SU-DHL-6 (cell line): ENCODE measurements around the gene PEX13.

Experiments
- H2AFZ ChIP-seq: fragments of 200-600 bp; sonication (generic); 2 replicates; pipeline ENCODE4 v1.6.1; 2014; ENCODE audit warnings: low read depth, mild to moderate bottlenecking, moderate library complexity, mixed read lengths, antibody characterized with exemption, low read length; ENCODE audit not compliant: severe bottlenecking
- H3F3A ChIP-seq: fragments of 200-600 bp; shearing (Covaris generic); 2 replicates; pipeline ENCODE4 v1.6.0; 2016; ENCODE audit warnings: antibody characterized with exemption, mild to moderate bottlenecking; ENCODE audit not compliant: insufficient read depth
- H3K27ac ChIP-seq: fragments of 200-600 bp; sonication (generic); 2 replicates; pipeline ENCODE4 v1.5.1; 2016; ENCODE audit warnings: low read depth, mild to moderate bottlenecking, low read length, moderate library complexity, mixed read lengths
- H3K27me3 ChIP-seq: fragments of 200-600 bp; sonication (generic), shearing (Covaris generic); 2 replicates; pipeline ENCODE4 v1.6.0; 2014; ENCODE audit warnings: mild to moderate bottlenecking, low read length
- H3K36me3 ChIP-seq: fragments of 200-600 bp; sonication (generic); 2 replicates; pipeline ENCODE4 v1.6.1; 2014; ENCODE audit warnings: mild to moderate bottlenecking, low read length, mixed read lengths
- H3K4me2 ChIP-seq: fragments of 300-600, 200-600 bp; shearing (Covaris generic), sonication (generic); 2 replicates; pipeline ENCODE4 v1.6.0; 2014; ENCODE audit warnings: low read length, low read depth, mild to moderate bottlenecking; ENCODE audit not compliant: poor library complexity, severe bottlenecking
- H3K4me3 ChIP-seq: fragments of 200-600 bp; sonication (generic); 2 replicates; pipeline ENCODE4 v1.5.1; 2014; ENCODE audit warnings: antibody characterized with exemption, low read length, mild to moderate bottlenecking, mixed read lengths; ENCODE audit not compliant: insufficient read depth, poor library complexity, severe bottlenecking
- H3K79me2 ChIP-seq: fragments of 200-600 bp; sonication (generic); 2 replicates; pipeline ENCODE4 v1.6.1; 2014; ENCODE audit warnings: mild to moderate bottlenecking, low read length, moderate library complexity; ENCODE audit not compliant: insufficient read depth
- H3K9ac ChIP-seq: fragments of 200-600 bp; sonication (generic); 2 replicates; pipeline ENCODE4 v1.7.0; 2014; ENCODE audit warnings: mild to moderate bottlenecking, low read length
- H3K9me2 ChIP-seq: fragments of 200-600 bp; sonication (generic); replicated peaks from 2 replicates; pipeline ENCODE4 v1.6.1; 2014; ENCODE audit warnings: low read length; ENCODE audit not compliant: insufficient read depth
- H3K9me3 ChIP-seq: fragments of 200-600 bp; sonication (generic); 2 replicates; pipeline ENCODE4 v1.6.1; 2014; ENCODE audit warnings: low read length, mixed read lengths; ENCODE audit not compliant: insufficient read depth
- H4K20me1 ChIP-seq: fragments of 200-600 bp; sonication (generic); 2 replicates; pipeline ENCODE4 v1.6.1; 2014; ENCODE audit warnings: low read depth, mild to moderate bottlenecking, antibody characterized with exemption, low read length, moderate library complexity, mixed read lengths
- EZH2phosphoT487 ChIP-seq: fragments of 200-600 bp; sonication (generic), shearing (Covaris generic); conservative IDR thresholded peaks from 2 replicates; pipeline ENCODE4 v1.6.1; 2018; ENCODE audit warnings: mild to moderate bottlenecking, antibody characterized with exemption, low read length, moderate library complexity, mixed read lengths
- TF ChIP-seq, protein P1 (sequence below): fragments of 200-600 bp; sonication (generic); IDR thresholded peaks from one replicate; pipeline ENCODE4 v1.5.1; 2017; ENCODE audit warnings: antibody characterized with exemption, mild to moderate bottlenecking, low read length, moderate library complexity; ENCODE audit not compliant: insufficient read depth, poor library complexity, severe bottlenecking

The PEX13 gene

DNA sequence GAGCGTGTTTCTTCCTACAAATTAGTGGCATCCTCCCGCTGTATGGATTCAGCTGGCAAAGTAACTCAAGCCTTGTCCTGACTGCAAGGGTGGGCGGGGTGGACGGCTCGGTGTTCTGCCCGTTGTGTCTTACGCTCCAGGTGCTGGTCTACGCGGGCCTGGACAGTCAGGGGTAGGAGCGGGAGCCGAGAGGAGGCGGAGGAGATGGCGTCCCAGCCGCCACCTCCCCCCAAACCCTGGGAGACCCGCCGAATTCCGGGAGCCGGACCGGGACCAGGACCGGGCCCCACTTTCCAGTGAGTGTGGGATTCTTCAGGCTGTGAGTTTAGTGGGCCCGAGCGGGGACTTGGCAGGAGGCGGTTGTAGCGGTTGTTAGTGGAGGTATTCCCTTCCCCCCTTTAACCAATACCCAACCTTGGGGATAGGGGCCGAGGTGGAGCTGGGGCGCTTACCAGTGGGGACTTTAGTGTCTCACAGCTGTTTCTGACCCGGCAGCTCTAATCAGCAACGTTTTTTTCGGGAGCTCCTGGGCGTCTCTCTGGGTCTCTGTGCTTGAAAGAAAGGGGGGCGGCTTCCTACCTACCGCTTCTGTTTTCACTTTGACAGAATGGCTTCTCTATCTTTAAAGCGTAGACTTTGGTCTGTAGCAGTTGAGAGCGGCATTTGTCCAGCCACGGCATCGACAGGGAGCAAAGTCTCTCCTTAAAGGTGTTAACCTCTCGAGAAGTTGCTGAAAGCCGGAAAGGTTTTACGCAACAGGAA is at the start of gene PEX13, which contains the start of gene PUS10:
Gene PEX13 (plus strand): TSS at position 165 of the 762 bp plus-strand sequence. CDS start 40 bp downstream, at position 205.
Gene PUS10 (minus strand): TSS at position 700 of the 762 bp plus-strand sequence. CDS start 6,365 bp downstream, outside the sequence.
- Histone ChIP-seq H3K4me2 (peak within 1 kb of the TSS; percentile 98), H3K27me3 (no peaks in the 10 kb centered on the region), H3K79me2 (peaks cover 57% of the 10 kb centered on the region), H3F3A (peaks cover 14% of the 10 kb centered on the region; the same call in 1 of the 2 replicates), H3K9ac (peak within 1 kb of the TSS; percentile 83), H2AFZ (peak within 1 kb of the TSS; percentile 91), H3K36me3 (no peaks in the 10 kb centered on the region; the same call in 1 of the 2 replicates), H3K9me3 (no peaks in the 10 kb centered on the region), H3K9me2 (no peaks in the 10 kb centered on the region), H3K4me3 (peak within 1 kb of the TSS; percentile 85), H4K20me1 (0 out of 2 replicates have a peak, but pooled peaks cover 4% of the 10 kb centered on the region), H3K27ac (peak within 1 kb of the TSS; percentile 89)
- TF ChIP-seq, protein P1, sequence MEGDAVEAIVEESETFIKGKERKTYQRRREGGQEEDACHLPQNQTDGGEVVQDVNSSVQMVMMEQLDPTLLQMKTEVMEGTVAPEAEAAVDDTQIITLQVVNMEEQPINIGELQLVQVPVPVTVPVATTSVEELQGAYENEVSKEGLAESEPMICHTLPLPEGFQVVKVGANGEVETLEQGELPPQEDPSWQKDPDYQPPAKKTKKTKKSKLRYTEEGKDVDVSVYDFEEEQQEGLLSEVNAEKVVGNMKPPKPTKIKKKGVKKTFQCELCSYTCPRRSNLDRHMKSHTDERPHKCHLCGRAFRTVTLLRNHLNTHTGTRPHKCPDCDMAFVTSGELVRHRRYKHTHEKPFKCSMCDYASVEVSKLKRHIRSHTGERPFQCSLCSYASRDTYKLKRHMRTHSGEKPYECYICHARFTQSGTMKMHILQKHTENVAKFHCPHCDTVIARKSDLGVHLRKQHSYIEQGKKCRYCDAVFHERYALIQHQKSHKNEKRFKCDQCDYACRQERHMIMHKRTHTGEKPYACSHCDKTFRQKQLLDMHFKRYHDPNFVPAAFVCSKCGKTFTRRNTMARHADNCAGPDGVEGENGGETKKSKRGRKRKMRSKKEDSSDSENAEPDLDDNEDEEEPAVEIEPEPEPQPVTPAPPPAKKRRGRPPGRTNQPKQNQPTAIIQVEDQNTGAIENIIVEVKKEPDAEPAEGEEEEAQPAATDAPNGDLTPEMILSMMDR: no peak
- no peak for TF ChIP-seq EZH2phosphoT487

DNA sequence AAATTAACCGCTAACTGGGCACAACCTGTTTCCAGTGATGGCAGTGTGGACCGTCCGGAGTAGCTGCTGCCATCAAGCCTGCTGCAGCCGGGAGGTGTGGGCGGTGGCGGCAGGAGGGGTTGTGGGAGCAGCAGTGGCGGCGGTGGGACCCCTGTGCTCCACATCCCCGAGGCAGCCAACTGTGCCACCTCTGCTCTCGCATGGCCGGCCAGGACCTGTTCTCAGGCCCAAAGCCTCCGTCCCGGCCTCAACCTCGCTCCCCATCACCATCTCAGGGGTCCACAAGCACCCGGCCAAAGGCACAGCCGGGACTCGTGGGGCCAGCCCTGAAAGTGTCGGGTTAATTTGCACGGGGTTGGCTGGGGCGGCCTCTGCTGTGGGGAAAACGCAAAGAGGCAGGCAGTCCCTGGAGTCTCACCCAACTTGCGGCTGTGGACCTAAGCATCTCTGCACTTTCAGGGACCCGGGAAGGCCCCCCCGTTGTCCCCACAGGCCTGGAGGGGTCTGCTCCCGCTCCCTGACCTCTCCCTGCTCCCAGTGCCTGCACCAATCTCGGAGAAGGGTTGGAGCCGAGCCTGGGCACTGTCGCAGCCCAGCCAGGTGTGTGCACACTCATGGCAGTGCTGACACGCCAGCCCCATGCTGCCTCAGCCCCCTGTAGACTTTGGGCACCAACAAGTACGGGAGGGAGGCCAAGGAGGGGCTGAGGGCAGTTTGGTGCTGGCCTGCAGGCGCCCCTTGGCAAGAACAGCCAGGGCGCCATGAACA is 44.4 kb upstream of the PEX13 start:
- peak overlapping the region; percentile 19 for H3K4me3 ChIP-seq
- no peak overlapping the region for H2AFZ ChIP-seq
- H3K4me2 ChIP-seq: peak overlapping the region; percentile 76

GRCh38 chr2:60973705-60974104 is 43.8 kb upstream of the PEX13 start:
- Histone ChIP-seq H3K9me3 (no peaks in the 10 kb centered on the region), H3K9ac (peak overlapping the region; percentile 67), H3K4me3 (no peak overlapping the region), H2AFZ (no peak overlapping the region), H3K27me3 (no peaks in the 10 kb centered on the region), H4K20me1 (no peaks in the 10 kb centered on the region), H3K36me3 (no peaks in the 10 kb centered on the region), H3K4me2 (peak overlapping the region; percentile 76), H3F3A (peaks cover 73% of the 10 kb centered on the region), H3K27ac (peak overlapping the region; percentile 96), H3K9me2 (no peaks in the 10 kb centered on the region), H3K79me2 (peaks cover 11% of the 10 kb centered on the region; the same call in 1 of the 2 replicates)
- TF ChIP-seq, protein P1: no peak
- no peak for TF ChIP-seq EZH2phosphoT487

More for the DNA sequence above, 44.4 kb upstream of the PEX13 start:
- H3K27ac ChIP-seq: peak overlapping the region; percentile 96
- no peaks in the 10 kb centered on the region for H4K20me1 ChIP-seq
- no peaks in the 10 kb centered on the region for H3K9me3 ChIP-seq
- H3F3A ChIP-seq: peaks cover 75% of the 10 kb centered on the region
- no peaks in the 10 kb centered on the region for H3K36me3 ChIP-seq
- peak overlapping the region; percentile 67 for H3K9ac ChIP-seq
- no peak for TF ChIP-seq EZH2phosphoT487
- TF ChIP-seq, protein P1: no peak
- H3K27me3 ChIP-seq: no peaks in the 10 kb centered on the region
- H3K9me2 ChIP-seq: no peaks in the 10 kb centered on the region
- peaks cover 17% of the 10 kb centered on the region; the same call in 1 of the 2 replicates for H3K79me2 ChIP-seq
